ENCODE measurements around the gene NEUROG3. TPM values are rescaled to one million over a fixed set of nuclear protein-coding genes. Genes with fewer than 3 reads are reported as not detected.

NEUROG3 gene
- total RNA-seq, 1 experiment from 2014 or later: not detected

- POLR2A ChIA-PET: interaction anchor here (0.6 kb wide), 1 partner anchor 138 kb away, joined by 6 read pairs; no protein-coding TSS in a partner anchor
- BruUV-seq (replicated peaks): no TSS peak
- Histone ChIP-seq H3K4me3 (ENCODE audit: low read depth in 2 of 2, low read length in 2 of 2) (no peak overlapping the region), H3K9me3 (ENCODE audit: control insufficient read depth, insufficient read depth, low read depth, low read length) (peaks cover 4% of the 10 kb centered on the region; the same call in 1 of the 2 replicates), H3K4me1 (ENCODE audit: control insufficient read depth, insufficient read depth, low read length) (no peaks in the 10 kb centered on the region), H3K36me3 (ENCODE audit: control insufficient read depth, insufficient read depth, low read length) (no peaks in the 10 kb centered on the region), H3K27me3 (ENCODE audit: control insufficient read depth, insufficient read depth, low read length) (peaks cover 7% of the 10 kb centered on the region; the same call in 1 of the 2 replicates), H3K27ac (ENCODE audit: low read length) (no peak overlapping the region)
- ATAC-seq (no peak), DNase-seq (ENCODE audit: low read depth, low spot score) (no peak)
- TF ChIP-seq TCF7L2 (IDR thresholded peaks at IDR 0.05; ENCODE audit: low read depth, low read length) (no peak), REST (IDR thresholded peaks at IDR 0.05; ENCODE audit: insufficient read depth in 1 of 2, low read depth in 2 of 2, low read length in 1 of 2) (no peak), POLR2AphosphoS5 (IDR thresholded peaks at IDR 0.05; ENCODE audit: low read depth, low read length) (no peak), SIN3A (IDR thresholded peaks at IDR 0.05; ENCODE audit: borderline replicate concordance, insufficient read depth, low read depth, low read length) (no peak), CTCF (IDR thresholded peaks at IDR 0.05) (no peak)
- CTCF ChIA-PET: interaction anchor here (0.7 kb wide), 1 partner anchor 1715 kb away, joined by 3 read pairs; no protein-coding TSS in a partner anchor
- intact Hi-C loops (cut with micrococcal nuclease; ENCODE audit: unreplicated experiment) (no loop called here), in situ Hi-C loops (cut with HindIII; ENCODE audit: low pct_unique_long_range_greater_than_20kb, low sequenced_read_pairs) (no loop called here)
Observed at GRCh38 chr10:69619626-69620025, 46.4 kb upstream of the NEUROG3 start.

GRCh38 chr10:69618746-69619145 is 45.5 kb upstream of the NEUROG3 start:
- DNase-seq (ENCODE audit: low read depth, low spot score) (no peak), ATAC-seq (no peak)
- in situ Hi-C loops (cut with HindIII; ENCODE audit: low pct_unique_long_range_greater_than_20kb, low sequenced_read_pairs) (no loop called here), intact Hi-C loops (cut with micrococcal nuclease; ENCODE audit: unreplicated experiment) (no loop called here)
- no peak overlapping the region for H3K27ac ChIP-seq (ENCODE audit: low read length)
- no peaks in the 10 kb centered on the region for H3K36me3 ChIP-seq (ENCODE audit: control insufficient read depth, insufficient read depth, low read length)
- ChIA-PET CTCF (interaction anchor here (0.7 kb wide), 1 partner anchor 1715 kb away, joined by 3 read pairs; no protein-coding TSS in a partner anchor), POLR2A (no interaction called here)
- no peak for TF ChIP-seq CTCF (IDR thresholded peaks at IDR 0.05)
- no peak for TF ChIP-seq SIN3A (IDR thresholded peaks at IDR 0.05; ENCODE audit: borderline replicate concordance, insufficient read depth, low read depth, low read length)
- TF ChIP-seq REST (IDR thresholded peaks at IDR 0.05; ENCODE audit: insufficient read depth in 1 of 2, low read depth in 2 of 2, low read length in 1 of 2): no peak
- no peak for TF ChIP-seq TCF7L2 (IDR thresholded peaks at IDR 0.05; ENCODE audit: low read depth, low read length)
- no peak for TF ChIP-seq POLR2AphosphoS5 (IDR thresholded peaks at IDR 0.05; ENCODE audit: low read depth, low read length)
- no peaks in the 10 kb centered on the region for H3K4me1 ChIP-seq (ENCODE audit: control insufficient read depth, insufficient read depth, low read length)
- H3K9me3 ChIP-seq (ENCODE audit: control insufficient read depth, insufficient read depth, low read depth, low read length): peaks cover 1% of the 10 kb centered on the region; the same call in 1 of the 2 replicates
- no TSS peak for BruUV-seq (replicated peaks)
- H3K27me3 ChIP-seq (ENCODE audit: control insufficient read depth, insufficient read depth, low read length): peaks cover 7% of the 10 kb centered on the region; the same call in 1 of the 2 replicates
- H3K4me3 ChIP-seq (ENCODE audit: low read depth in 2 of 2, low read length in 2 of 2): no peak overlapping the region

Measured in Panc1 (cell line).